ENCODE measurements around the gene HUS1B.

GRCh38 chr6:609905-610304 lies 47.0 kb downstream of the HUS1B start:
- no peak for TF ChIP-seq CTCF (IDR thresholded peaks at IDR 0.05)
- no peak for TF ChIP-seq POLR2A (IDR thresholded peaks at IDR 0.05)
